Uterus (tissue), 4 donors: ENCODE measurements around the gene HOXC5. TPM values are rescaled to one million over a fixed set of nuclear protein-coding genes. Genes with fewer than 3 reads are reported as not detected.

ENCODE experiments used
- DNase-seq, 2 donors: peaks; one replicate each; pipeline ENCODE4 v3.0.0-alpha.2; 2019 to 2020
- H3K27ac ChIP-seq, 2 donors: fragments of 200-600 bp; sonication (generic); 1 replicate in 1 of 2; 2 replicates in 1 of 2; pipeline ENCODE4 v1.5.1; 2016 to 2018
- H3K27me3 ChIP-seq, 2 donors: fragments of 200-600 bp; sonication (generic); one replicate each; pipeline ENCODE4 v1.5.1; 2018 to 2019; ENCODE audit warnings: control low read depth in 1 of 2
- H3K36me3 ChIP-seq, 2 donors: fragments of 200-600 bp; sonication (generic); one replicate each; pipeline ENCODE4 v1.5.1; 2019; ENCODE audit warnings: control low read depth in 1 of 2
- H3K4me1 ChIP-seq, 2 donors: fragments of 200-600 bp; sonication (generic); one replicate each; pipeline ENCODE4 v1.5.1; 2018 to 2019; ENCODE audit warnings: control low read depth in 1 of 2
- H3K4me3 ChIP-seq, 2 donors: fragments of 200-600 bp; sonication (generic); 1 replicate in 1 of 2; 2 replicates in 1 of 2; pipeline ENCODE4 v1.5.1; 2018 to 2019; ENCODE audit warnings: mild to moderate bottlenecking in 1 of 2
- H3K9me3 ChIP-seq, 2 donors: fragments of 200-600 bp; sonication (generic); one replicate each; pipeline ENCODE4 v1.5.1; 2019; ENCODE audit warnings: control low read depth in 1 of 2
- POLR2A ChIP-seq, 2 donors: fragments of 450-650 bp; IDR thresholded peaks; one replicate each; pipeline ENCODE4 v1.6.1; 2016; ENCODE audit warnings: antibody characterized with exemption in 2 of 2, mild to moderate bottlenecking in 1 of 2, moderate library complexity in 1 of 2
- intact Hi-C: fragments of 100-400 bp; cut with DNase I; formaldehyde crosslinking; loops from one replicate; pipeline ENCODE4 v1.15.1; 2023; ENCODE audit warnings: low total_unique reads
- total RNA-seq, 4 donors: library from RNA; depleted of rRNA in 3 of 4; stranded (reverse); fragments of >200 nt in 3 of 4; gene quantifications; one replicate each; pipeline versions ENCODE4 v1.1.0 to v1.2.4, GENCODE V29; 2014 to 2023
- TF ChIP-seq, protein P1 (sequence below), 4 experiments: fragments of 200-600 bp in 2 of 4; fragments of 450-650 bp in 2 of 4; sonication (generic) in 2 of 4; IDR thresholded peaks; one replicate each; pipeline ENCODE4 v1.5.1; 2016 to 2019; ENCODE audit warnings: antibody characterized with exemption in 4 of 4, mild to moderate bottlenecking in 2 of 4, moderate library complexity in 1 of 4
- donor health status: DM: yes; HTN: yes; CAD: no.

Gene HOXC5
- total RNA-seq, 4 donors from 2014 or later: 3.5 to 10.2 TPM; not detected in 2

DNA sequence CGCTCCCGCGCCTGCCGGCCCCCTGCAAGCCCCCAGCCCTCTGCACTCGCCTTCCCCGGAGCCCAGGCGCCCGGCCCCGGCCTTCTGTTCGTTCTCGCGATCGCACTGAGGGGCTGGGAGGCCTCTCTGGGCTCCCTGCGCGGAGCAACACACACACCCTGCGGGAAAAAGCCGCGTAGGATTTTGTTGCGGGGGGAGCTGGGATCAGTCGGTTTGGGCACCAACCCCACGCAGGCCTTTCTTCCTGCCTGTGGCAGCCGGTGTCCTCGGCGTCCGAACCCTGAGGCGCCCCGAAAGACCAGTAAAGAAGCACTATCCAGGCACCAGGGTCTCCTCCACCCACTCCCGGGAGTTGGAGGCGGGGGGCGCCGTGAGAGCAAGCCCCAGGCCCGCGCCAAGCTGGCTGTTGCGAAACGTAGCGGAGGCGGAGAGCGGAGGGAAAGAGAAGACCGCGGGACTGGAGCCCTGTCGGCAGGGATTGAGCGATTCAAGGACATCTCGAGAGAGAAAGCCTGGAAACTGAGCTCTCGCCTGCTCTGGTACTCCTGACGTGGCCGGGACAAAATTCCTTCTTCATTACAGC is 1.9 kb upstream of the HOXC5 start:
- TF ChIP-seq POLR2A (IDR thresholded peaks at IDR 0.05): no peak
- TF ChIP-seq, protein P1, sequence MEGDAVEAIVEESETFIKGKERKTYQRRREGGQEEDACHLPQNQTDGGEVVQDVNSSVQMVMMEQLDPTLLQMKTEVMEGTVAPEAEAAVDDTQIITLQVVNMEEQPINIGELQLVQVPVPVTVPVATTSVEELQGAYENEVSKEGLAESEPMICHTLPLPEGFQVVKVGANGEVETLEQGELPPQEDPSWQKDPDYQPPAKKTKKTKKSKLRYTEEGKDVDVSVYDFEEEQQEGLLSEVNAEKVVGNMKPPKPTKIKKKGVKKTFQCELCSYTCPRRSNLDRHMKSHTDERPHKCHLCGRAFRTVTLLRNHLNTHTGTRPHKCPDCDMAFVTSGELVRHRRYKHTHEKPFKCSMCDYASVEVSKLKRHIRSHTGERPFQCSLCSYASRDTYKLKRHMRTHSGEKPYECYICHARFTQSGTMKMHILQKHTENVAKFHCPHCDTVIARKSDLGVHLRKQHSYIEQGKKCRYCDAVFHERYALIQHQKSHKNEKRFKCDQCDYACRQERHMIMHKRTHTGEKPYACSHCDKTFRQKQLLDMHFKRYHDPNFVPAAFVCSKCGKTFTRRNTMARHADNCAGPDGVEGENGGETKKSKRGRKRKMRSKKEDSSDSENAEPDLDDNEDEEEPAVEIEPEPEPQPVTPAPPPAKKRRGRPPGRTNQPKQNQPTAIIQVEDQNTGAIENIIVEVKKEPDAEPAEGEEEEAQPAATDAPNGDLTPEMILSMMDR (IDR thresholded peaks at IDR 0.05): no peak
- Histone ChIP-seq H3K4me1 (no peaks in the 10 kb centered on the region), H3K36me3 (no peaks in the 10 kb centered on the region), H3K27me3 (peaks cover 0 to 13% of the 10 kb centered on the region in 2 donors), H3K27ac (no peak overlapping the region), H3K9me3 (no peaks in the 10 kb centered on the region), H3K4me3 (peak overlapping the region in 1 of 2 donors; percentile 19)
- no peak for DNase-seq
- intact Hi-C loops: no loop called here

DNA sequence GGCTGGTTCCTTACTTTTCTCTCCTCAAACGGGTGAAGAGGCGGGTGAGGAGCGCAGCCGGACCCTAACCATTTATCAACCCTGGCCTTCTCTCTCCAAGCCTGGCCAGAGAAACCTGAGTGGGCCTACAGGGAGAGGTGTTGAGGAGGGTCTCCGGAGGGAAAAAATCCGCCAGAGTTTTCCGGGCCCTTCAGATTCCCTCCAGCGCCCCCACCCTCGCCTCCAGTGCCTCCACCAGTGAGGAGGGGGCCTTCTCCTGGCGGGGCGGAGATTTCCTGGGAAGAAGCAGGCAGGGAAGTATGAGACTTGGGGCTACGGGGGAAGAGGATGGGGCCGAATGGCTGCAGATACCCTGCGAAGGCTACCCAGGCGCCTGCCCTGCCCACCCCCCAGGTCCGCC is 1.4 kb upstream of the HOXC5 start:
- DNase-seq: no peak
- peak overlapping the region in 1 of 2 donors; percentile 19 for H3K4me3 ChIP-seq
- H3K27me3 ChIP-seq: peaks cover 0 to 10% of the 10 kb centered on the region in 2 donors
- H3K4me1 ChIP-seq: no peaks in the 10 kb centered on the region
- no peaks in the 10 kb centered on the region for H3K36me3 ChIP-seq
- TF ChIP-seq, protein P1 (IDR thresholded peaks at IDR 0.05): no peak
- TF ChIP-seq POLR2A (IDR thresholded peaks at IDR 0.05): no peak
- H3K27ac ChIP-seq: no peak overlapping the region
- H3K9me3 ChIP-seq: no peaks in the 10 kb centered on the region
- intact Hi-C loops: no loop called here

DNA sequence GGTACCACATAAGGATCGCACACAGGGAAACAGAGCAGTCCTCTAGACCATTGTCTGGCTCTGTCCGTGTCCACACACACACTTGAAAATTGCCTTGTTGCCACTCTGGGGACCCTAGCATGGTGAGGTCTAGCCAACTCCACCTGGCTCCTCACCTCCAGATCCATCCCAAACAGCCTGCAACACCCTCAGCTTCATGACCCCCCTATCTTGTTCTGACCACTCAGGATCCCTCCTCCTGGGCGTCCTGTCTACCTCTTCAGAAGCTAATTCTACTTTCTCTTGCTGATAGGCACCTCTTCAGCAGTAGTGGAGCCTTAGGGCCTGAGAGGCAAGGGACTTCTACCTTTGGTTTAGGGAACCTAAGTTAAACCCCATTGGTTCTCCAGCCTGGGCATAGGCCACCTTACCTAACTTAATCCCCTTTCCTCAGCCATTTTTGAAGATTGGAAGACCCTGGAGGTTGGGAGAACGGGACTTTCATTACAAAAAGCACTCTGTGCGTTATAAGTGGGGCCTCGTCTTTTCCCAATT is 697 bp upstream of the HOXC5 start:
- Histone ChIP-seq H3K9me3 (no peaks in the 10 kb centered on the region), H3K36me3 (no peaks in the 10 kb centered on the region), H3K4me3 (no peak overlapping the region), H3K4me1 (no peaks in the 10 kb centered on the region), H3K27me3 (peaks cover 0 to 8% of the 10 kb centered on the region in 2 donors), H3K27ac (no peak overlapping the region)
- intact Hi-C loops: no loop called here
- TF ChIP-seq, protein P1 (IDR thresholded peaks at IDR 0.05): no peak
- TF ChIP-seq POLR2A (IDR thresholded peaks at IDR 0.05): no peak
- no peak for DNase-seq

DNA sequence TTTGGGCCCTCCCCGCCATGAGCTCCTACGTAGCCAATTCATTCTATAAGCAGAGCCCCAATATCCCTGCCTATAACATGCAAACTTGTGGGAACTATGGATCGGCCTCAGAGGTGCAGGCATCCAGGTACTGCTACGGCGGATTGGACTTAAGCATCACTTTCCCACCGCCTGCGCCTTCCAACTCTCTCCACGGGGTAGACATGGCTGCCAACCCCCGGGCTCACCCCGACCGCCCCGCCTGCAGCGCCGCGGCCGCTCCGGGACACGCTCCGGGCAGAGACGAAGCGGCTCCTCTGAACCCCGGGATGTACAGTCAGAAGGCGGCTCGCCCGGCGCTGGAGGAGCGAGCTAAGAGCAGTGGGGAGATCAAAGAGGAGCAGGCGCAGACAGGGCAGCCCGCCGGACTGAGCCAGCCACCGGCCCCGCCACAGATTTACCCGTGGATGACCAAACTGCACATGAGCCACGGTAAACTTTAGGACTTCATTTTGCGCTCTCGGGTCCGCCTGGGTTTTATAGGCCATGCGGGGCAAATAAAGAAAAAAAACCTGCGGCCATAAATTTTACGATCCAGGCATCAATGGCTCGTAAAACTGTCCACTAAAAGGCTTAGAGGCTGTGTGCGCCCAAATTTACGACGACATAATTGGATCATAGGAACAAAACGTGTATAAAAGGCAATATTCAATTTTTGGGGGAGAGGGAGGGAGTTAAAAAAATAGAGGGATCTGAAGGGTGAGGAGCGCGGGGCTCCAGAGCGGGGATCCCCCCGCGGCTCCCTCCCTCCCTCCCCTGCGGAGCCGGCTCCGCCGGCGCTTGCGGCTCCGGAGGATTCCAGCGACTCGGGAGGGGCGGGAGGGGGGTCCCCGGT is 493 bp downstream of the HOXC5 start:
- H3K4me1 ChIP-seq: no peaks in the 10 kb centered on the region
- intact Hi-C loops: no loop called here
- H3K9me3 ChIP-seq: no peaks in the 10 kb centered on the region
- DNase-seq: peak in 1 of 2 donors; percentile 58
- no peaks in the 10 kb centered on the region for H3K36me3 ChIP-seq
- H3K27ac ChIP-seq: no peak overlapping the region
- no peak for TF ChIP-seq POLR2A (IDR thresholded peaks at IDR 0.05)
- TF ChIP-seq, protein P1 (IDR thresholded peaks at IDR 0.05): no peak
- no peaks in the 10 kb centered on the region for H3K27me3 ChIP-seq
- H3K4me3 ChIP-seq: peak overlapping the region; percentile 4 to 39
